Glomerular endothelial cell (primary cell): ENCODE measurements around the gene CORO2B. TPM values are rescaled to one million over a fixed set of nuclear protein-coding genes. Genes with fewer than 3 reads are reported as not detected.

Experiments
- DNase-seq: peaks from one replicate; pipeline ENCODE4 v3.0.0-alpha.2; 2011; ENCODE audit warnings: low read depth, low spot score; ENCODE audit errors: extremely low read depth
- total RNA-seq: library from RNA; depleted of rRNA; stranded (reverse); fragments of >200 nt; gene quantifications from 2 replicates; pipeline ENCODE4 v1.2.3, GENCODE V29; 2015

CORO2B gene
- total RNA-seq, 1 donor from 2014 or later, result 7.8 TPM

DNA sequence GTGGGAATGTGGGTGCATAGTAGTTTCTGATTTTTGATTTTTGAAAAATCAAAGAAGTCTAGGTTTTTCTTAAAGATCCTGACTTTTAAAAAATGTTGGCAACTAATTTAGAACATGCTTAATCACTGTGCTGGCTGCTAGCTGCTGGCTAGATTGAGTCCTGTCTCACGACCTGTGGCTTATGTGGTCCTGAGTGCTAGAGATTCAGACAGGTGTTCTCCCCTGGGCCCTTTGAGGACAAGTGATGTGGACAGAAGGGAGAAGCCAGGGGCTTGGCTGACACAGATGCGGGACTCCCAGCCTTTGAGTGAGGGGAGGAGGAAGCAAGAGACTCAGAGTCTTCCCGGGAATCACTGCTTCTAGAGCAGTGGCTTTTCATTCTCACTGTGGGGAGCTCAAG, 47.5 kb downstream of the CORO2B start:
- no peak for DNase-seq

DNA sequence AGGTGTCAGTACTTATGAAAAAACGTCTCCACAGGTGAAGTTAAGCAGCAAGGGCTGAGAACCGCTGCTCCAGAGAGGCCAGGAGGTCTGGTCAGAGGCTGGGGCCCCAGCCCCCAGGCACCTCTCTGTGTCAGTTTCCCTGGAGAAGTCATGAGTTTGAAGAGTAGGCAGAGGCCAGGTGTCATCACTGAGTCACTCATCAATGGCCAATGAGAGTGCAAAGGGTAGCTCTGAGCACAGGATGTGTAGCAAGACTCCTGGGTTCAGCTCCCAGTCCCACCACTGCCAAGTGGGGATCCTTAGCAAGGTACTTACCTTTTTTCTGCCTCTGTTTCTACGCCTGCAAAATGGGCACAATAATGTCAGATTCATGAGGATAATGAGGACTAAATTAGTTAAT, 47.9 kb downstream of the CORO2B start:
- no peak for DNase-seq

DNA sequence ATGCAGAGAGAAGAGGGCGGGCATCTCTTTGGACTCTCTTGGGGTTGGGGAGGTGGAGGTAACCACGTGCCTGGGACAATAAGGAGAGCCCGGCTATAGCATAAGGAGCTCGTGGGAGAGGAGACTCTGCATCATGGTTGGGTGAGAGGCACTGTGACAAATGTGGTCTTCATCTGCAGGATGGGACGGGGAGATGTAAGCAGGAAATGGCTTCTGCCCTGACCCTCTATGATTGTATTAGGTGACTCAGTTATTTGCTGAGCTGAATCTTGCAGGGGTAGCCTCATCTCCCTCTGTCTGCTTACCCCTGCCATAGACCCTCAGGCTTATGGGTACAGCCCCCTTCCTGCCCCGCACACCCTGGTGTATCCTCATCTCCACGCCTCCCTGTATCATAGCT, 48.7 kb downstream of the CORO2B start:
- no peak for DNase-seq

DNA sequence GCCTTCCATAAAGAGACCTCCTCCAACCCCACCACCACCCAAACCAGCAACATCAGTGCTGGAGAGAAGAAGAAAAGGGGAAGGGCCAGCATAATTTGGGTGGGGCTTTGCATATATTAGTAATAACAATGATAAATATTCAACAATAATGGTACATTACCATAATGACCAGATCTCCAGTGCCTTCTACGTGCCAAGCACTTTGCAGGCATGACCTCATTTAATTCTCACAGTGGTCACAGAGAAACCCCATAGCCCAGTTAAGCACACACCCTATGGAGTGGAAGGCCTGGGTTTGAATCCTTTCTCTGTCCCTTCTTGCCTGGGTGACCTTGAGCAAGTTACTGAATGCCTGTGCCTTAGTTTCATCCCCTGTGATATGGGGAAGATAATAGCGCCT, 49.2 kb downstream of the CORO2B start:
- DNase-seq, result no peak

DNA sequence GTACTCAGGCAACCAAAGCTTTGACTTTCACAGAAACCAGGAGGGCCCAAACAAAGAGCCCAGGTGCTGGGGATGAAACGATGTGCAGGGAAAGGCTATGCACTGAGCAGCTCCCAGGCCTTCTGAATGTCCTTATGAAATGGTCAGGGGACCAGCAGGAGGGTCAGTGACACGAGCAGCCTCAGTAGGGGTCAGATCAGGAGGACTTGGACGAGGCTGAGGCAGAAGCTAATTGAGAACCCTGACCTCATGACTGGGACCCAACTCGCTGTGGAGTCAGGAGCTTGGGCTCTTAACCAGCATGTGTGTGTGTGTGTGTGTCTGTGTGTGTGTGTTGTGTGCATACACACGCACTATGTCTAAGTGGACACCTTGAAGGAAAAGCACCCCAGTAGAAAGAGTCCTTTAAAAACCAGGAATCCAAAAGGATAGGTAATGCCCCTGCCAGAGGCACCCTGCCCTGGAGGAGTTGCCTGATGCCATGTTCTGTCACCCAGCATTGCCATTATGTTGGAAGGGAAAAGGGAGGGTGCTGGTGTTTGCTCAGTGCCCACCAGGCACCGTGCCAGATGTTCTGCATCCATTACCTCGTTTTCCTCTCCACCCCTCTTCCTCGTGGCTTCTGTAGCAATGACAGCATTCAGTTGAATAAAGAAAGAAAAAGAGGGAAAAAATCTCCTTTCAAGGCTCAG, 50.9 kb downstream of the CORO2B start:
- DNase-seq, result no peak

DNA sequence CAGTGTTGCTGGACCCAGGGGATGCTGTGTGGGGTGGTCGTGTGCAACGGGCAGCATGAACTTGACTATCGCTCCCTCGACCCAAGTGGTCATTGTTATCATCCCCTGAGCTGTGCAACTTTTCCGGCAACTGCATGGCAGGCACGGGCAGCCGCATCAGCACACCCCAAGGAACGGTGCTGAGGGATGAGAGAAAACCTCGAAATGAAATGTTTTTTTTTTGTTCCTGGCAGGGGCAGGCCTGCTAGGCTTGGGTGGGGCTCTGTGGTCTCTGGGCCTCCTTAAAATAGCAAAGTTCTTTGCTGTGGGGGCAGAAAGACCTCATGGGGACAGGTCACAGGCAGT, 51.4 kb downstream of the CORO2B start:
- no peak for DNase-seq

DNA sequence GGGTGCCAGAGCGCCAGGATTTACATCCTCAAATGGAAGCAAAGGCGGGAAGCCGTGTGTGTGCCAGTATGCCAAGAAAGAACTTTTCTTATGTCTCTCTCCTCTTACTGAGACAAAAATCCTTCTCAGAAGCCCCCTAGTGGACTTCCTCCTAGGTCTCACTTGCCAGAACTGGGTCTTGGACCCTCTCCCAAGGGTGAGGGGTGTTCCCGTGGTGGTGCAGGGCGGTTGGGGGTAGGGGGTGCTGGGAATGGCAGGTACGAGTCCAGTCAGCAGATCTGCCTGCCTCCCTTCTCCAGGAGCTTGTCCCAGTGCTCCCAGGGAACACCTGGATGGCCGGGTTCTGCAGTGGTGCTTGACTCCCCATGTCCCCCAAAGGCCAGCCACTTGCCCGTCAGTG, 52.0 kb downstream of the CORO2B start:
- no peak for DNase-seq

DNA sequence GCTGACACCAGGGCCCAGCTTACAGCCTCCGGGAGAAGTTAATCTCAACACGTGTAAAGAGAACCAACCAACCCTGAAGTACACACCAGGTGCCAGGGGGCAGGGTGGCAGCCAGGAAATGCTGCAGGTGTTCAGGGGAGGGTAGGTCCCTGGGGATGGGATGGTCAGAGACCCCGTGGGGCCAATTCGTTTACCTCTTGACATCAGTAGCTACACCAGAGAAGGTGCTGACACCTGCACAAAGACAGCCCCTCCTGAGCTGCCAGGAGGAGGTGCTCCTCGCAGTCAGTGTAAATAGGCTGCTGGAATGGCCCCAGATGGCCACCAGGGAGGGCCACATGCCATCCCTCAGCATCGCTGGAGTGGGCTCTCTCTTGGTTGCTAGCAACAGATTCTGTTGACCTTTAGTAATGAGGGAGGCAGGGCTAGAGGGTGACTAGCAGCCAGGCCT, 52.8 kb downstream of the CORO2B start:
- DNase-seq, result no peak

DNA sequence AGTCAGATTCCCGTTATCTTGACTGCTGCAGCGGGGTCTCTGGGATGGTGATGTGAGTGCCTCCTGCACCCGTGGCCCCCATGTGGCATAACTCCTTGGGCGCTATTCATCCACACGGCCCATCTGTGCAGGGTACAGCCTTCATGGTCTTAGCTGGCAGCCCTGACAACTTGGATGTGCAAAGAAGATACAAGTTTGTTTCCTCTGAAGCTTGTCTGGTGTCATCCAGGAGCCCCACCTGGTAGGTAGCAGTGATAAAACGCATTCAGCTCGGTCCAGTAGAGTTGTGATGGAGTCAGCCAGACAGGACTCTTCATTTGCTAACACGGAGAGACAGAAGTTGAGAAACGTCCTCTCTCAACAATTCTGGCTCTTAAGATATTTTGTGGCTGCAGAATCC, 53.3 kb downstream of the CORO2B start:
- DNase-seq, result no peak

DNA sequence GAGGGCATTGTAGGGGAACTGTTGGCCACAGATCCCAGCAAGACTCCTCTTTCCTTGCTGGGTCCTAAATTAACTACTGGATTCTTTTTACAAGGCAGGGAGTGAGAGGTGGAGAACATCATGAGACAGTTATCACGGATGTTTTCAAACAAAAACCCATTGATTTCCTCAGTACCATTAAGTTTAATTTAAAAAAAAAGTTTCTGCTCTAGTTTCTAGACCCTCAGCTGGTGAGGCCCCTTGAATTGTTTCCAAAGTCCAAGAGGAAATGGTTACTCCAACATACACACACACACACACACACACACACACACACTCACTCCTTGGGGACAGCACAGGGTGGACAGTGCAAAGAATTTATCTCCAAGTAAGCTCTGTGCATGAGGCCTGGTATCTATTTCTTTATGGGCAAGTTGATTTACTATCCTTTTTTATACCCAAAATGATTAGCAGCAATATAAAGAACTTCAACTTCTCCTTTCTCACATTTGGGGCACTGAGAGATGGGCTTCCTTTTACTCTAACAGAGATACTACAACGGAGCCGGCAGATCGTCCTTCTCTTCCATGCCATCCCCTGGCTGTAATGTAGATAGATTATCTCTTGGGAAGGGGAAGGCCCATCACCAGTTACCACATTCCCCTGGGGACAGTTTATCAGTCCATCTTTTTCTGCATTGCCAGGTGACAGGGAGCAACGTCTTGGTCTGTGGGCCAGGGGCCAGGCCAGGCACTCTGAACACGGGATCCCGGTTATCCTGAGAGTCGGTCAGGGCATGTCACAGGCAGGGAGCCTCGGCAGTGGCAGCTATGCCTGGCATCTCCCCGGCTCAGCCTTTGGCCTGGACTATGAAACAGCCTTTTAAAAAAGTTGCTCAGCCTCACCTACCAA, 54.7 kb downstream of the CORO2B start:
- DNase-seq, result no peak

DNA sequence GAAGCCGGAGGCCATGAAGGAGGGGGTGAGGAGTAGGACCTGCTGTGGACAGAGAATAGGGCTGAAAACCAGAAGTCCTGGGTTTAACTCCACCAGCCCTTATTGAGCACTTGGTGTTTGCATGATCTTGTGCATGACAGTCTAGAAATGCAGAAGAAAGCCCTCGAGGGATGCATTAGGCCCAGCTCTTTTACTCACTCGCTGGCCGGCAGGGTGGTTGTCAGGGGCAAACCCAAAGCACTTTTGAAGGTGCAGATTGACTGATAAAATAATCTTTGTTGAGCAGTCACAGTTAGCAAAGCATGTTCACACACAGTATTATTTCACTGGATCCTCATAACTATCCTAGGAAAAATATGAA, 55.3 kb downstream of the CORO2B start:
- no peak for DNase-seq

DNA sequence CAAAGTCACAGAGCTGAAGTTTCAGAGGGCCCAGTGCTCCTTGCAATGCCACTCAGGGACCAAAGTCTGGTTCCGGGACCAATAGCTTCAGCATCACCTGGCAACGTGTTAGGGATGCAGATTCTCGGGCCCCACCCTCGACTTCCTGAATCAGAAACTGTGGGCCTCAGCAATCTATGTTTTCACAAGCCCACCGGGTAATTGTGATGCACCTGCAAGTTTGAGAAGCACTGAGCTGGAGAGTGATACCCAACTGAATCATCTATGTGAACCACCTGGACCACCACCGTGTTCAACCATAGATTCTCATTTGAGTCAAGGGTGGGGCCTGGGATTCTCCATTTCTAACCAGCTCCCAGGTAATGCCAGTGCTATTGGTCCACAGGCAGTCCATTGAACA, 55.7 kb downstream of the CORO2B start:
- no peak for DNase-seq

DNA sequence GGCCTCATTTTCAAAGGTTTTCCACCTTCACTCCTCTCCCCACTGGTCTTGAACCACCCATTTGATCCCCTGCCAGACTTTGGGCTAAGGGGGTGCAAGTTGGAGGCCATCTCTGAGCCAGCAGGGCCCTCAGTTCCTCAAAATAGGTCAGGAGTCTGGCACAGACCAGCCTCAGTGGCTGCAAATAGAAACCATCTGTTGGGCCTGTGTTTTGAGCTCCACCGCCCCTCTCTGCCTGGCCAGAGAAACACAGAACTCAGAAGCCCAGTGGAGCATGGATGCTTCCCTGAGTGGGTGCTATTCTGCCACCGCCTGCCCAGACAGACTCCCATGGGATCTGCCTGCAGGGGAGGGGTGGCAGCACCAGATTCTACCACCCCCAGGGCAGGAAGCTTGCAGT, 56.3 kb downstream of the CORO2B start:
- no peak for DNase-seq

DNA sequence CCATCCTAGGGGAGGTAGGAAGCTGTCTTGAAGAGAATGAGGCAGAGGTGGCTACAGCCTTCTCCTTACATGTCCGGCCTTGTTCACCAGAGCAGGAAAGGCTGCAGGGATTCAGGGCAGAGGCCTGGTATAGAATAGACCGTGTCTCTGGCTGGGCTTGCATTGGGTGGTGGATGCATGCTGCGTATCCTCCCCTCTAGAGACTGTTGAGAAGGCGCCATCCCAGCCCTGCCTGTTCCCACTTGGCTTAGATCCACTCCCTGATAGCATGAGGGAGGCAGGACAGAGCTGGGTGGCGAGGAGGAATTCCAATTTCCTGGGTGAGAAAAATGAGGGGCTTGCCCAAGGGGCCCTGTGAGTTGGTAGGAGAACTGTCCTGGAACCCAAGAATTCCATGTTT, 57.5 kb downstream of the CORO2B start:
- no peak for DNase-seq

DNA sequence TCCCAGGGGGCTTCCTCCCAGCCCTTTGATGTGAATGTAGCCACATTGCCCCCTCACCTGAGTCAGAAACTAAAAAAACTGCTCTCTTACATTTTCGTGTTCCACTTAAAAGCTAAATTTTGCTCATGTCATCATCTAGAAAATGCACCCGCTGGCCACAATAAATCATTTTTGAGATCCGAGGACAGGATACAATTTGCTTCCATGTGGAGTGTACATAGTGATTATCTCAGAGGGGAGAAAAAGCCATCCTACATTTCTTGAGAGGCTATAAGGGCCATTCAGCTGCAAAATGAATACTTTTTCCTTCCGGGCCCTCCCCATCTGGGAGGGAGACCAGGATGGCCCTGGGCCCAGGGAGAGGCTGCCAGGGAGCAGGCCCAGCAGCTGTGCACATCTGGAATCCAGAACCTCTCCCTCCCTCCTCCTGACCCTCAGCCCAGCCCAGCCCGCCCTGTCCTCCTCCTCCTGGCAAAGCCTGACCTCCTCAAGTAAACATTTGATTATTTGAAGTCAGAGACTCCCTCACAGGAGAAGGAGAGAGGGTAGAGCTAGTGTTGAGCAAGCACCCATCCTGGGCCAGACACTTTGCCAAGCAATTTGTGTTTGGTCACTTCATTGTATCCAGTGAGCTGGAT, 59.1 kb downstream of the CORO2B start:
- DNase-seq, result no peak

DNA sequence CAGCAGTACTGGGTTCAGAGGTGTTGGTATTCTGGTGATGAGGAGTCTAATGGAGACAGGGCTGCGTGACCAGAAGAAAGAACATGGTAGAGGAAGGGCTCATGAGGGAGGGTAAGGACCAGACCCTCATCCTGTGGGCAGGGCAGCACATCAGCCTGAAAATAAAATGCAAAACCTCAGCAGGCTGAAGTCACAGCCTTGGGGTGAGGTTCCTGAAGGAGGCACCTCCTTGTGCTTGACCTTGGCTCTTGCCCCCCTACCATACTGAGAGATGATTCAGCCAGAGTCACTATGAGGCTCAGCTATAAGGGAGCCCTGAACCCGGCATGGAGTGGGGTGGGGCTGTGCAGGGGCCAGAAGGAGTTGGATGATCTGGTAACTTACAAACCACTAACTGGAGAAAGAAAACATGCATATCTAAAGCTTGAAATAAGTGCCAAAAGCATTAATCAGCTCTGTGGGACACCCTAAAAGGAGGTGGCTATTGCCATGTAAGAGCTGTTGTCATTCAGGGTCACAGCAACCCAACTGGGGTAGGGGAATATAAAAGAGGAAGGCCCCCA, 60.2 kb downstream of the CORO2B start:
- DNase-seq, result no peak

DNA sequence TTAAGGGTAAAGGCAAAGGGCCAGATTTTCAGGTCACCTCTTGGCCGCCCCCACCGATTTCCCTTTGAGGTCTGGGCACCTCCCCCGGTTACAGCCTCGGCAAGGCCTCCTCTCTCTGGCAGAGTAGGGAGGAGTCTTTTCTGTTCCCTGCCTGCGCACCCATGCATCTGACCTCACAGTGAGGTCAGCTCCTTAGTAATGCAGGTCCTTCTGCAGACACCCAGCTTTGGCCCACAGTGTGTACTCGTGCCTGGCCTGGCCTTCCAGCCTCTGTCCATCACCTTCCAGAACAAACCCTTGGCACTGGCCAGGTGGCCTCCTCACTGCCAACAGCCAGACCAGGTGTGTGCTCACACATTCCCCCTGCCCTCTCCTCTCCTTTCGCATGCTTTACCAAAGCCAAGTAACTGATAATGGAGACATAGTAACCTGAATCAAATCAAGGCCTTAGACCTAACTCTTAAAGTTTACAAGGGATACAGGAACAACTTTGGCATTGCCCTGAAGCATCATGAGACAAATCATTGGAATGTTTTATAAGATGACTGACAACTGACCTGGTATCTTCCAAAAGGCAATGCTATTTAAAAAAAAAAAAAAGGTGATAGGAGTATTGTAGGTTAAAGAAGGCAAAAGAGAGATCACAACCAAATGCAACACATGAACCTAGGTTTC, 61.3 kb downstream of the CORO2B start:
- no peak for DNase-seq

DNA sequence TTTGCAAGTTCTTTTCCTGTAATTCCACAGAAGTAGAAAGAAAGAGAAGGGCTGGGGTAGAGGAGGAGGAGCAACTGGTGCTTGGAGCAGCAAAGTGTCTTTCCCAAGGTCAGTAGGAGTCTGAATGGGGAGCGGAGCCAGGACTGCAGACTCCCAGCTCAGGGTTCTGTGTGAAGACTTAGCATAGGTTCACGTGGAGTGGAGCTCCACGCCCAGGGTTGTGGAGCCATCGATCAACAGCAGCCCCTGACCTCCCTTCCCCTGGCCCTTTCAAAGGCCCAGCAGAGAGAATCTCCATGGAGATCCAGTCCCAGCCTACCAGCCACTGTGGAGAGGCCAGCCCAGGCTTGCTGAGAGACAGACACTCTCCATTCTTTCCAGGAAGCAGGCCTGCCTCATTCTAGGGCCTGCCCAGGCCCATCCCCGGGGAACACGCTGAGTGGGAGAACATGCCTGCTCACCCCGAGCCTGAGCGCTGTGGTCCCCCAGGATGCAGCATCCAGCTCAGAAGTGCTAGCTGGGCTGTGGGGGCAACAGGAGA, 62.1 kb downstream of the CORO2B start:
- DNase-seq, result no peak

DNA sequence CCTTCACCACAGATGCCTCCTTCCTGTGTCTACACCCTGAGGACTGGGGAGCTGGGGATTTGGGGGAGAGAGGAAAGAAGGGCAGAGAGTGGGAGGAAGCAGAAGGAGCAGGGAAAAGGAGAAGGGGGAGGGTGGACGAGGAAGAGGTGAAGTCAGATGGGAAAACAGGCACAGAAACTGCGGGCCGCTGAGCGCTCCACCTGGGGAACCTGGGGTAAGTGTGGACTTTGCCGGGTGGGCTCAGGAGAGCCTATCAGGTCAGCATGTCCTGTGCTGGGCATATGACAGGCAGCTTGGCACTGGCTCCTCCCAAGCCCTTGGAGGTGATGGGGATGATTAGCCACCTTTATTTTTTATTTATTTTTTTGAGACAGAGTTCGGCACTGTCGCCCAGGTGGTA, 62.6 kb downstream of the CORO2B start:
- DNase-seq, result no peak

DNA sequence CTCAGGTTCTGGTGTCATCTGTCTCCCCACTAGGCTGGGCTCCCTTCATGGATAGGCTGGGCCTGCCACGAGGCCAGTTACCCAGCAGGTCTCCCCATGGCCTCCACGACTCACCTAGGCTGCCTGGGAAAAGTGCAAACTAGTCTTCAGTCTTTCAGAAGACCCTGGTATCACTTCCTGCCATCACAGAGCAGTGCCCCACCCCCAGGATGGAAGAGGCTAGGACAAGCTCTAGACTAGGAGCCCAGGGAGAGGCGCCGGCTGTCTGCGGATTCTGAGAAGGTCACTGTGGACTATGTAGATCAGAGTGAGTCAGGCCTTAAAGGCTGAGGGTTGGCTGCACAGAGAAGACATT, 63.7 kb downstream of the CORO2B start:
- no peak for DNase-seq
